HG03135 (cell line): Measurements from ENCODE around the gene SCRN1.
"Not testable (repeated sequence)": the region's sequence is repeated elsewhere in the genome, so short reads cannot be mapped to it uniquely, and the experiment has no call there.

Source experiments
- ATAC-seq: cut with Tn5 transposase; IDR thresholded peaks from one replicate; pipeline ENCODE4 v1.9.1; 2021; ENCODE audit warnings: mild to moderate bottlenecking, moderate library complexity; ENCODE audit not compliant: unreplicated experiment

SCRN1 gene

GRCh38 chr7:29893351-29893965, 96.1 kb downstream of the SCRN1 start:
- ATAC-seq = no peak

- no peak for ATAC-seq
Observed at GRCh38 chr7:29892231-29892630, 97.4 kb downstream of the SCRN1 start.

- no peak for ATAC-seq
Observed at GRCh38 chr7:29891766-29892165, 97.8 kb downstream of the SCRN1 start.

GRCh38 chr7:29890786-29891185, 98.8 kb downstream of the SCRN1 start:
- ATAC-seq = not testable (repeated sequence)

GRCh38 chr7:29890251-29890650, 99.3 kb downstream of the SCRN1 start:
- ATAC-seq = no peak

- no peak for ATAC-seq
Observed at GRCh38 chr7:29889288-29889687, 100.3 kb downstream of the SCRN1 start.

- ATAC-seq = no peak
Observed at GRCh38 chr7:29888006-29888405, 101.6 kb downstream of the SCRN1 start.

- ATAC-seq = no peak
Observed at GRCh38 chr7:29886827-29887226, 102.8 kb downstream of the SCRN1 start.

- no peak for ATAC-seq
Observed at GRCh38 chr7:29885626-29886025, 104.0 kb downstream of the SCRN1 start.

- no peak for ATAC-seq
Observed at GRCh38 chr7:29884399-29885272, 105.0 kb downstream of the SCRN1 start.

GRCh38 chr7:29883462-29884398, 105.9 kb downstream of the SCRN1 start:
- ATAC-seq = no peak

- no peak for ATAC-seq
Observed at GRCh38 chr7:29882481-29882880, 107.1 kb downstream of the SCRN1 start.

GRCh38 chr7:29881724-29882123, 107.9 kb downstream of the SCRN1 start:
- no peak for ATAC-seq

- no peak for ATAC-seq
Observed at GRCh38 chr7:29879609-29880008, 110.0 kb downstream of the SCRN1 start.

GRCh38 chr7:29878081-29878688, 111.4 kb downstream of the SCRN1 start:
- no peak for ATAC-seq

- ATAC-seq = no peak
Observed at GRCh38 chr7:29877196-29877595, 112.4 kb downstream of the SCRN1 start.

- ATAC-seq = no peak
Observed at GRCh38 chr7:29875741-29876140, 113.9 kb downstream of the SCRN1 start.

GRCh38 chr7:29873644-29874294, 115.8 kb downstream of the SCRN1 start:
- ATAC-seq = no peak

- ATAC-seq = no peak
Observed at GRCh38 chr7:29871787-29872398, 117.7 kb downstream of the SCRN1 start.
